Measurements from ENCODE around the gene CARD11.

GRCh38 chr7:2882111-2882510 lies 161.6 kb downstream of the CARD11 start:
- TF ChIP-seq CTCF (IDR thresholded peaks at IDR 0.05): no peak
- no peak for TF ChIP-seq POLR2AphosphoS5 (IDR thresholded peaks at IDR 0.05)
- TF ChIP-seq POLR2A (IDR thresholded peaks at IDR 0.05): no peak

Data from suprapubic skin (tissue), 4 donors.